Stimulated activated CD8-positive, alpha-beta memory T cell treated with anti-CD3 and anti-CD28 coated beads, Interleukin-2, amount 100 ng/mL, for 48 hours (primary cell): Measurements from ENCODE around the gene CACNA2D3.

Experiments used
- DNase-seq, 2 donors: peaks; one replicate each; pipeline ENCODE4 v3.0.0-alpha.2; 2020; ENCODE audit warnings: low read depth in 2 of 2

CACNA2D3 gene

DNA sequence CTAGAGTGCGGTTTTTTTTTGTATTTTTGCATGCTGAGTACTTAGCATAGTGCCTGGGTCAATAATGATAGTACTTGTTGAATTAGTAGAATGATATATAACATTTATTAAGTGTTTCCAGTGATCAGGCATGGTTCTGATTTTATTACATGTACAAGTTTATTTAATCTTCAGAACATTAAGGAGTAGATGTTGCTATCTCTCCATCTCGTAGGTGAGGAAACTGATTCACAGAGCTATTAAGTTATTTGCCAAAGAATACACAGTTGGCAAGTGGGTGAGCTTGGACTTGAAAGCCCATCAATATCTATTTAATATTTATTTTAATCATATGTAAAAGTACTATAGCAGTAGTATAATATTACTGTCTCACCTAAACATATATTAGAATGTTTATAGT, 219.5 kb downstream of the CACNA2D3 start:
- DNase-seq: no peak

DNA sequence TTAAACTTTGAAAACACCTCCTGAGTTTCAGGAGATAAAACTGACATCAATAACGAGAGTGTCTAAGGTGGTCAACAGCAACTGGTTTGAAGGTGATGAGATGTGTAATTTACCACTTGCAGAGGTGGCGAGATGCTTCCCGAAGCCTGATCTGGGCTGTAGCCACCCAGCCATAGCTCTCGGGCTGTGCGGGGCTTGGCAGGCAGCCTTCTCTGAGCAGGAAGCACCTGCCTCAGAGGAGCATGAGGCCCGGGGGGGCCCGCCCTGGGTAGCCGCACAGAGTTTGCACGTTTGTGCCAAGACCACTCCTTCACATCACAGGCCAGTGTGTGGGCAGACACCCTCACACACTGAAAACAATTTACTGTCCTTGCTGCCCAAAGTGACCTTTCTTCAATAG, 220.3 kb downstream of the CACNA2D3 start:
- DNase-seq: no peak

DNA sequence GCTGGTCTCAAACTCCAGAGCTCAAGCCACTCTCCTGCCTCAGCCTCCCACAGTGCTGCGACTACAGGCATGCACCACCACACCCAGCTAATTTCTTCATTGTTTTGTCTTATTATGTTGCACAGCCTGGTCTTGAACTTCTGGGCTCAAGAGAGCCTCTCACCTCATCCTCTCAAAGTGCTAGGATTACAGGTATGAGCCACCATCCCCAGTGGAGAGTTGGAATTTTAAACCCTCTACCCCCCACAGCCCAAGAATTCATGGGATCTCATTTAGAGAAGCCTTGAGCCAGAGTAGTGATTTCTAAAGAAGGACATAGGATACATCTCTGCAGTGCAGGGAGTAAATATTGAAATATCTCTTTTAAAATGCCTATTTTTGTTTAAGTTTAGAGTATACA, 221.1 kb downstream of the CACNA2D3 start:
- DNase-seq: no peak

DNA sequence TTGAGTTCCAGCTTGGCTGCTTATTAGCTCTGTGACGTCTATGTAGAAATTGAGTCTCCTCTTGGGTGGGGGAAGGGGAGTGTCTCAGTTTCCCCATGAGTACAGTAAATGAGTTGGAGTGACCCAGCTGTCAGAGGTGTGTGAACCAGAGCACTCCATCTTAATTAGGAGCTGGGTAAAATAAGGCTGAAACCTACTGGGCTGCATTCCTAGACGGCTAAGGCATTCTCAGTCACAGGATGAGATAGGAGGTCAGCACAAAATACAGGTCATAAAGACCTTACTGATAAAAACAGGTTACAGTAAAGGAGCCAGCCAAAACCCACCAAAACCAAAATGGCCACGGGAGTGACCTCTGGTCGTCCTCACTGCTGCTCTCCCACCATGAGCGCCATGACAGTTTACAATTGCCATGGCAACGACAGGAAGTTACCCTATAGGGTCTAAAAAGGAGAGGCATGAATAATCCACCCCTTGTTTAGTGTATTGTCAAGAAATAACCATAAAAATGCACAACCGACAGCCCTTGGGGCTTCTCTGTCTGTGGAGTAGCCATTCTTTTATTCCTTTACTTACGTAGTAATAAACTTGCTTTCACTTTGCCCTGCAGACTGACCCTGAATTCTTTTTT, 222.4 kb downstream of the CACNA2D3 start:
- DNase-seq: no peak

DNA sequence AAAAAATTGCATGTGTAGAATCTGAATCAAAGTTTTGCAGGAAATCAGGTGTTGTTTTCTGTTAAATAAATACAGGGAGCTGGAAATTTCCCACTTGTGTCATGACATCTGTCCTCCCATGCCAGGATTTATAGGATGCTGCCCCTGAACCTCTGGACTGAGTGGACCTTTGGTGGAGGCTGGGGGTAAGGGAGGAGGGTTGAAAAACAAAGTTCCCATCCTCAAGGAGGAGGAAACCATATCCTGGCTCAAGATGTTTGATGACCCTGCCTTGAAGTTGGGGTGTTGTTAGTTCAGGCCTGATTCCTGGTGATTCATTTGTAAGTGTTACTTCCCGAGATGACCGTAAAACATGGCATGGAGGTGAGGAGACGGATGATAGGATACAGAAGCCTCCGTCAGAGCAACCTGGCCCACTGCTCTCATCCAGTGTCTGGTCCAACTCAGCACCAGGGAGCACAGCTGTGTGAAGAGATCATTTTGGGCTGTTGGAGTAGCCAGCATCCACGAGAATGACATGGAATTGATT, 223.6 kb downstream of the CACNA2D3 start:
- DNase-seq: no peak

DNA sequence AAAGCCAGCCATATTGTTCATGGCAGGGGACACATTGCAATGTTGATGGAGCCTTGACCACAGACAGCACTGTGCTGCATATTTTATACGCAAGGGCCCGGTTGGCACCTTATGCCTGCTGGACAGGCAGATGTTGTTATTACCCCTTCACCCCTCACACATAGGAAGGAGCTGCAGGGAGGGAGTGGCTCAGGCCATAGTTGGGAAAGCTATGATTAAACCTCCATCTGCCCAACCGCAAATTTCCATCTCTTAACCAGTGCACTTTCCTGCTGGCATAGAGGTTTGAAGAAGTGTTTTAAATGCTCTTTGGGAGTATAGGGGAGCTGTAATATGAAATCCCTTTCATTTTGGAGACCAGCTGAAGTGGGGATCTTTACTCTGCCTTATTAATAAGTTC, 224.7 kb downstream of the CACNA2D3 start:
- no peak for DNase-seq

DNA sequence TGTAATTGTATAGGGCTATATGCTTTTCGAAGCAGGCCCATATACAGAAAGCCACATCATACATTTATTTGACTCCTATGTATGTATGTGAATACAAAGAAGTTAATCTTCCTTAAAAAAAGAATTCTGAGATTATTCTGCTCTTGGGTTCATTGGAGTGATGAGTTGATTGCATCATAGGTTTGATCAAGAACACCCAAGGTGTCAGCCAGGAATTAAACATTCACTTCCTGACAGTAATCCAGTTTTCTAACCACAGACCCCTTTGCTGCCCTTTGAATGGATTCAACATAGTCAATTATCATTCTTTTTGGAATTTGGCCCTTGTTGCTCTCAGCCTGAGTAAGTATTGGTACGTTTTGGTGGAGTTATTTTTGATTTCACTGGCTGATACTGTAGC, 225.6 kb downstream of the CACNA2D3 start:
- DNase-seq: no peak

DNA sequence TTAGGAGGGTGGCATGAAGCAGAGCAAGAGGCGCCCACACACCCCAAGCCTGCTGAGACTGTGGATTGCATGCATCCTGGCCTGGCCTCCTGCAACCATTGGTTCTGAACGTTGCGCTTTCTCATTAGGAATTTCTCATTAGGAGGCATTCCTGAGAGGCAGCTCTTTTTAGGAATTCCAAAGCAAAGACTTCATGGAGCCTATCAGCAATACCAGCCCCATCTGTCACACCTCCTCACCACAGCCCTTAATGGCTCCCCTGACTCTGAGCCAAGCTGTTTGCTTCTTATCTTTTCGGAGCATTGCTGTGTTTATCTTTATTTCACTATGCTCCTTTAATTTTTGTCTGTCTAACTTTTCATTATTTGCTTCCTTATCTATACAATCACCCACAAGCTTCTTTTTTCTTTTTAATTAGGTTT, 226.9 kb downstream of the CACNA2D3 start:
- no peak for DNase-seq

DNA sequence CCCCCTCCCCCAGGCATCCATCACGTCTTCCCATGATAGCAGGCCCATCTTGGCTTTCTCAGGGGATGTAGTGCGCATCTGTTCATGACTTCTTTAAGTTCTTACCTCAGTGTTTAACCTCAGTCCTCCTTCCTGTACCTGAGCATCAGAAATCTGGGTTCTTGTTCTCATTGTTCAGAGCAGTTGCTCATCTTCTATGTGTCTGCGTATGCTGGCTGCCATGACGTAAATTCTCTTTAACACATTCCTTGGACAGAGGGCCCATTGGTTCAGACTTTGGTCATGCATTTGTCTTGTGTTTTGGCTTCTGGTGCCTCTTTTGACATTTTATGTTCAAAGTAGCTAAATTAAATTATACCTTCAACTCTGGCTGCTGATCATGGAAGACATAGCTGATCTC, 227.3 kb downstream of the CACNA2D3 start:
- no peak for DNase-seq

DNA sequence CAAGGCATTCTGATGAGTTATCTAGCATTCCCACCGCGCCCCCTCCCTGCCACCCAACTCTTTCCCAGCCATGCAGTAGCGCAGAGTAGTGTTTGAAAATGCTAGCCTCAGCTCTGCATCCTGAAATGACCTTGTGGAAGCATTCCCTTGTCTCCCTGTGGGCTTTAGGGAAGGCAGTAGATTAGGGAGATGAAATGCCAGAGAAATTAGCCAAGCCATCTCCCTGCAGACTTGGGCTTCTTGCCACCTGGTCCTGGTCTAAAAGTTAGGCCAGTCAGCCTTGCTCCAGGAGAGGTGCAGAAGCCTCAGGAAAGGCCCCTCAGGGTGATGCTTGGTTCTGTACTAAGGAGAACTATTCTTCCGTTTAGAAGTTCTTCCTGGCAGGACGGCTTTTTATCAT, 231.2 kb downstream of the CACNA2D3 start:
- DNase-seq: no peak

DNA sequence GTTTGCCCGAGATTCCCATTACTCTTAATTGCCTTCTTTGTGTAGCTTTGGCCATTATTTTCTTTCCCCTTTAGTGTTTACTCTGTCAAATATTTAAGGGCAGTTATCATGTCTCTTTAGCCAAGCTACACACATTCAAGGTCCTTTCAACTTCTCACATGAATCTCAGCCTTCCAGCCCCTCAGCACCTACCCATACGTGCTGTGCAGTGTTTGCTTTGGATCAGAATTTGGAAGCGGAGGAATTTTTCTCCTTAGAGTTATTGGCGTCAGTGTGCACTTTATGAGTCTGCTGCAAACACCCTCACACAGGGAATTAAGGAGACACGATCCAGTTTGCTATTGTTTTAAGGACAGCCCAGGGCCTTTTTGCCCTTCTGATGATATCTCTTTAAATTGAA, 231.6 kb downstream of the CACNA2D3 start:
- no peak for DNase-seq

DNA sequence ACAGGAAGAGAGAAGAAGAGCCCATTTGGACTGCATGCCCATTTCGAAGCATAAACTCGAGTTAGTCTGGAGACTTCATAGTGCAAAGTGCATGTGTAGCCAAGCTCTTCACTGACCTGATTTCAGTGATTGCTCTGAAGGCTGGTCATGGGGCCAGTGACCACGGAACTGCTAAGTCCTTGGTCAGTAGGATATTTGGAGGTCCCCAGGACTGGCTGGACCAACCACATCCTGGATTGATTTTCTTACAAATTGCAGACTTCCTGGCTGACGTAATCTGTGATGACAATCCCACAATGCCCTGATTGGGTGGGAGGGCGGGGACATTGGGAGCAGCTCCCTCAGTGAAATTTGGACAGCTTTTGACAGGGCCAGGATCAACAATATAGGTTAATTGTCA, 233.4 kb downstream of the CACNA2D3 start:
- no peak for DNase-seq

DNA sequence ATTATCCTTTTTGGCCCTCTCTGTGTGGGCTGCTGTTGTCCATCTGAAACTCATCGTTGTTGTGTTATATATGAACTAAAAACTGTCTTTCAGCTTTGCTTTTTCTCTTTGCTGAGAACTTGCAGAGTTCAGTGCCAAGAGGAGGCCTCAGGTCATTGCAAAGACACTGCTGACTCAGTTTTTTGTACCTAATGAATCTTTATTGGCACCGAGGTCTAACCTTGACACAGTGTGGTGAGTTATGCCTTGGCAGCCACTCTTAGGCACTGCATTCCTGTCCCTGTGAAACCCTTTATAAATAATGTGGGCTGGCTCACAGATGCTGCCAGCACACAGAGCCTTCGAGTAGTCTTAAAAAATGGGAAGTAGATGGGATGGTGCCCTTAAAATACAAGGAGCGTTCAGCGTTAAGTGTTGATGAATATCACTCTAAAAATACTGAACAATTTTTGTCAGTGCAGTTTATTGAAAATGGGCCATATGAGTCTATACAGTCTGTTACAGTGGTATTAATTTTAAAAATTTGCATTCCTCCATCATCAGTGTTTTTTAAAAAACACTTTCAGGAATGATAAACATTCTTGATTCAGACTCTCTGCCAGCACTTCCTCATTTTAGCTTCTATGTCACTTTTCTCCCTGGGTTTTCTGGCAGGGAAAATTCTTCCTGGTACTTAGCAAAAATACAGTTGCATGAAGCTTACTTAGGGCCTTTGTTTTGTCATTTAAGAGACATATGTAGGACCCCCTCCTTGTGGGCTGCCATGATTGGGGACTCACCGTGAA, 234.1 kb downstream of the CACNA2D3 start:
- DNase-seq: no peak

DNA sequence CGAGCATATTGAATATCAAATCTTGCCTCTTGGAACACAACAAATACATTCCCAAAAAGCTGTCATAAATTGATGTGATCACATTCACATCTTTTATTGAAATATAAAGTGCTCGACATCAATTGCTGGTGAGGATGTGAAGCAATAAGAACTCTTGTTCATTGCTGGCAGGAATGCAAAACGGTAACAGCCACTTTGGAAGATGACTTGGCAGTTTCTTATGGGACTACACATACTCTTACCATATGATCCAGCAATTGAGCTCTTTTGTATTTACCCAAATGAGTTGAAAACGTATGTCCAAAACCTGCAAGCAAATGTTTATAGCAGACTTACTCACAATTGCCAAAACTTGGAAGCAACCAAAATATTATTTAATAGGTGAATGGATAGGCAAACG, 234.9 kb downstream of the CACNA2D3 start:
- no peak for DNase-seq

DNA sequence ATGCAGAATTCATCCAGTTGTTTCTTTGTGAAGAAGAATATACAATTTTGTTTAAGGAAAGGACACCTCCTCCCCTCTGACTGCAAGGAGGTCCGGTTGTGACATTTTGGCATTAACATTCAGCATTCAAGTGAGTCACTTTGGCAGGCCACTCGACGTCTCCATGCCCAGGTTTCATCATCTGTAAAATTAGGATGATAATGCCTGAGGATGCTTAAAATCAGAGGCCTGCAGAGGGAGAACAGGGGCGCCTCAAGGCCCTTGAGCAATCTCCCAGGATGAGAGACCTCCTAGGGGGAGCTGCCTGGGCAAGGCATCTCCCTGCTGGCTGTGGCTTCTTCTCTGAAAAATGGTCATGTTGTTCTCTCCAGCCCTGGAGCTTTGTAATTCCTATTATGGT, 236.0 kb downstream of the CACNA2D3 start:
- DNase-seq: no peak

DNA sequence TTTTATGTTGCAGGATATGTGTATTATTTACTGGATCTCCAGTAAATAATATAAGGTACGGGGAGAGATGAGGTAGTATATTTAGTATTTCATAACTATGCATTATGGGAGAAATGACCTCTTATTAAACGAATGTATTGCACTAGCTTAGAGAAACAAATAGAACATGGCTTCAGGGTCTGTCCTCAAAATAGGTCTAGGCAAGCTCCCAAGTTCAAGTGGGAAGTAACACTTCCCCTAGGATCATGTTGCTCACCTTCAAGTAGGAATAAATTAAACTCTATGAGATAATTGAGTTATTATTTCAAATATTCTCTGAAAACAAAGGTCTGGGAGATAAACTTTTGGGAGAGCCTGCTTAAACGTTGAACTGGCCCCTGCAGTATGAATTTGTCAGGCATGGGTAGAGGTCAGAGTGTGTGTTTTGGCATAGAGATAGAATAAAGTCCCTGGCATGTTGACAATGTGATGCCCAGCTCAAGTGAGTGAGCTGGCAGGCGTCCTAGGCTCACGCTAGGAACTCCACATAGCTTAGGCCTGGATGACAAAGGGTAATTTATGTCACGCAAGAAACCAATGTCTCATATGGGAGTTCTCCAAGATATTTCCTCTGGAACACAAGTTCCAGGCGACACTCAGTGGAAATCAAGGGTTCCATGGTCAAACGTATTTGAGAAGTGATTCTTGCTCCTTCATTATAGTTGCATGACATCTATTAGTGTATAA, 236.8 kb downstream of the CACNA2D3 start:
- DNase-seq: no peak

DNA sequence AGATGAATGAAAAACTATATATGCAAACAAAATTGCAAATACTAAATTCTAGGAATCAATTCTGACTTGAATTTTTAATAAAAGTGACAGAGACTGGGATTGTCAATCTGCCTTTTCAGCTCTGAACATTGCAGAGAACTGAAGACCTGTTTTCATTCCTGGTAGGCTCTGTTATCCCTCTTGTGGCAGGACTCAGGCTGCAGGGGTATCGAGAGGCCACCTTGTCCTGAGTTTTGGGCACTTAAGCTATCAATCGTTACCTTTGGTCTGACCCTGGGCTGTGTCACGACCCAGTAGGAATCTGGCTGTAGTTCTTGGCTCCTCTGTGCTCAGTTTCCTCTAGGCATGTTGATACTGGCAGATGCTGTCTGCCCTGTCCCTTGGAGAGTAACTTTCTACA, 238.0 kb downstream of the CACNA2D3 start:
- DNase-seq: no peak

DNA sequence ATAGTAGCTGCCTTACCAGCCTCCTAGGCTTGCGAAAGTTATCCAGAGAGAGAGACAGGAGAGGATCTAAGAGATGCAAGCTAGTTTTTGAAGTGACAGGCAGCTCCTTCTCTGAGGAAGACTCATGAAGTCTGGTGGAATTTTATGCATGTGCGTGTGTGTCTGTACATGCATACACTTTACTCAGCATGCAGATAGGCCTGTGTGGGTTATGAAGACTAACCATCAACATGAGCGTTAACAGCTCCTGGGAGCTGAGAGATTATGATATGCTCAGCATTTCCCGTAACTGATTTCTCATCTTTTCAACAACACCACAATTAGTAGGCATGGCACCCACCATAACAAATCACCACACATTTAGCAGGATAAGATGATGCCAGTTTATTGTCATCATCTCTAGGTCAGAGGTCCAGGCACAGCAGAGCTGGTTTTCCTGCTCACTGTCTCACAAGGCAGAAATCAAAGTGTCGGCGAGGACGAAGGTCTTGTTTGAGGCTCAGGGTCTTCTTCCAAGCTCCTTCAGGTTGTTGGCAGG, 239.5 kb downstream of the CACNA2D3 start:
- DNase-seq: no peak

DNA sequence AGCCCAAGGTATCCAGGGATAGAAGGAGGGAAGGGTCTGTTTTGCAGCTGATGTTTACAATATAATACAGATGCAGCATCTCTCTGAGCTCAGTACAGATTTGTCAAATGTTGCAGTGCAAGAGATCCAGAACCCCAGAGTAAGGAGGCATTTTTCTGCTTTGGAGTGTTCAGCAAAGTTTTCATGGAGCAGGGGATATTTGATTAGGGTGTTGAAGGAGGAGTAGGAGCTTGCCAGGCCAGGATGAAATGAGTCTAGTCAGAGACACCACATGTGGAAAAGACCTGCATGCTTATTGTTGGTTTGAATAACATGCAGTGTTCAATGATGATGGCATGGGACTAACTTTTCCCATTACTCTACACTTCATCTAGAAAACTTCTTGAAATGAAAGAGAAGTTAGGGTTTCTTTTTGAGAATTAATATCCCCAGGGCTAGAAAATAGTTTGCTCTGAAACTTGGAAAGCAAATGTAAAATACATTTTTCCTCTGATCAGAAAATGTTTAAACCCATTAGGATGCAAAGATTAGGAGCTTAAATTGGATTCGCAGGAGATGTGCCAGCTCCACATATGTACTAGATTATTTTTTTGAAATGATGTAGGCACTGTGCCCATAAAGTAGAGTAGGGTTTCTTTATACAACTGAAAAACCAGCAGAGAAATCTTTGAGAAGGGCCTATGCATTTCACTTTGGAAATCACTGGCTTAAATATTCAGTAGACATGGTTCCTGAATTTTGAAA, 243.8 kb downstream of the CACNA2D3 start:
- DNase-seq: no peak

DNA sequence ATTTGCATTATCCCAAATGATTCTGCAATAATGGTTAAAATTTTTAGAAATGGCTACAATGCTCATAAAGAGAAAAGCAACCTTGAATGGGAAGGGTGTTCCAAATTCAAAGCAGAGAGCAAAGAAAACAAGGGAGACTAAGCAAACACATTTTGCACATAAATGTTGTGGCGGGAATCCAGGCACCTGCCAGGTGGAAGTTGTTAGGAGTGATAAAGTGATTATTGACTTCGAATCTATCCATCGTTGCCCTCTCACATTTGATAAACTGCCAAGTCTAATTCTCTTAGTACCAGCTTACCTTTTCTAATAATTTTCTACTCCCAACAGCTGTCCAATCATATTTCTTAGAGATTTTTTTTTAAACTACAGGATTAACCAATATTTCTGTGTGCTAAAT, 244.5 kb downstream of the CACNA2D3 start:
- DNase-seq: no peak

DNA sequence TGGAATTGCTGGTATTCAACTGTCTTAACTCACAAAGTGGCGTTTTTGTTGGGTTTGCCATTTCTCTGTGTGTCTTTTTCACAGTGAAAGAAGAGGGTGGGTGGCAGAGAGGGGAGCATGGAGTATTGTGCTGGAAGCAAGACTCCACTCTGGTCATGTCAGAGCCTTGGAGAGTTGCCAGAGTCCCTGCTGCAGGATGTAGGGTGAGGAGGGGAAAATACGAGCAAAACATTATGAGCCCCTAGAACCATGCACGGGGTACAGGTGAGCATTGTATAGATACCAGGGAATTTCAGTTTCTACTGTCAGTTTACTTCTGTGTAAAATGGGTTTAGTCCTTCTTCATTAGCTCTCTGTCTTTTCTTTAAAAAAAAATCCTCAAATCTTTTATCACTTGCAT, 249.9 kb downstream of the CACNA2D3 start:
- no peak for DNase-seq
